Measurements from ENCODE around the gene SAMD14. TPM values are rescaled to one million over a fixed set of nuclear protein-coding genes. Genes with fewer than 3 reads are reported as not detected.
A peak's percentile ranks its signal among the peaks of the same experiment; 100 is the strongest.

The SAMD14 gene
- total and polyA plus RNA-seq, 2 of the 4 experiments (the other 2 are of a cell fraction) = 1.4 to 6.2 TPM

DNA sequence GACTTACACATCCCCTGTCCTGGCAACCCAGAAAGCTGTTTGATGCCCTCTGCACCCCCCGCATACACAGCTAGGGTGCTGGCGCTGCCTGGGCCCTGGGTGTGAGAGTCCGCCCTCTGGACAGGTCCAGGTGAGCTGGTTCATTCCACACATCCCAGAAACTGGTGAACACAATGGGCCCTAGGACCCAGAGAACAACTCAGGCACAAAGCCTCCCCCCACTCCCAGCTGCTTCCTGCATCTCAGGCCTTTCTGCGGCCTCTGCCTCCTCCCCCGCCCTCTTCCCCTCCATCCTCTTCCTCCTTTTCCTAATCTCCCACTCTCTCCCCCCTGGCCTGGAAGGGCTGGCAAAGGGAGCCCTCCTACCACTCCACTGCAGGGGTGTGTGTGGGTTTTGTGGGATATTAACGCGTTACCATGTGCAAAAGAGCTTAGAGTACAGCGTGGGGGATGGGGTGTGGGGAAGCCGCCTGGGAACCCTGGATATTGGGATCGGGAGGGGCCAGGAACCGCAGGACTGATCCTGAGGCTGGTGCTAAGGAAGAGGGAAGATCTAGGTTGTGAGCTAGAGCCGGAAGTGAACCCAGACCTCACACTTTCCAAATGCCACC, 22.1 kb upstream of the SAMD14 start:
- Histone ChIP-seq H2BK5ac (ENCODE audit: low read depth, low read length, poor library complexity, severe bottlenecking) (peak overlapping the region; percentile 96), H2BK15ac (ENCODE audit: low read depth, low read length) (peak overlapping the region; percentile 91), H3K27ac (ENCODE audit: insufficient read depth, low read length) (peak overlapping the region; percentile 99), H3K23ac (ENCODE audit: low read depth, low read length) (peak overlapping the region; percentile 99), H3K56ac (ENCODE audit: extremely low read depth, insufficient read depth, low read length) (peak overlapping the region; percentile 98), H3K4me1 (ENCODE audit: control insufficient read depth, insufficient read depth, low read length) (peaks cover 17% of the 10 kb centered on the region), H4K20me1 (ENCODE audit: insufficient read depth, low read length) (peaks cover 22% of the 10 kb centered on the region), H3K36me3 (ENCODE audit: control insufficient read depth, insufficient read depth, low read length) (no peaks in the 10 kb centered on the region), H3K18ac (ENCODE audit: low read depth, low read length) (peak overlapping the region; percentile 98), H4K91ac (ENCODE audit: insufficient read depth, low read depth, low read length) (peak overlapping the region; percentile 99), H2AK9ac (replicated peaks; ENCODE audit: low read depth, low read length, poor library complexity) (peak overlapping the region; percentile 97), H3K4me3 (ENCODE audit: insufficient read depth, low read depth, low read length) (peak overlapping the region; percentile 72), H3K4ac (ENCODE audit: low read depth, low read length) (peak overlapping the region; percentile 100), H2BK120ac (ENCODE audit: low read depth, low read length) (peak overlapping the region; percentile 98), H2BK20ac (ENCODE audit: low read depth, low read length) (peak overlapping the region; percentile 88), H3K79me1 (ENCODE audit: low read depth in 1 of 2, low read length in 2 of 2) (peaks cover 0 to 41% of the 10 kb centered on the region in 2 experiments; a peak in 2 of 4 replicates), H3K14ac (replicated peaks; ENCODE audit: low read depth, low read length) (peak overlapping the region; percentile 99), H3K9me1 (ENCODE audit: insufficient read depth, low read length) (peaks cover 4% of the 10 kb centered on the region; the same call in 1 of the 2 replicates), H4K5ac (ENCODE audit: low read depth, low read length) (peak overlapping the region; percentile 100), H3K9me3 (ENCODE audit: control insufficient read depth, insufficient read depth, low read length) (no peaks in the 10 kb centered on the region), H4K8ac (ENCODE audit: low read depth in 2 of 2, low read length in 2 of 2) (peak overlapping the region; percentile 96 to 100), H3K27me3 (ENCODE audit: control insufficient read depth, insufficient read depth, low read length) (no peaks in the 10 kb centered on the region), H3K9ac (ENCODE audit: low read depth, low read length) (peak overlapping the region; percentile 93), H2AK5ac (ENCODE audit: low read depth, low read length) (peak overlapping the region; percentile 99), H2AFZ (replicated peaks; ENCODE audit: low read length, poor library complexity) (peak overlapping the region; percentile 98), H3K4me2 (ENCODE audit: low read depth, low read length) (peak overlapping the region; percentile 98)
- in situ Hi-C loops (cut with MboI; ENCODE audit: low sequenced_read_pairs) (no loop called here), intact Hi-C loops (cut with micrococcal nuclease) (loop anchor here (1.0 kb wide), 1 partner anchor 37 kb away; no protein-coding TSS in a partner anchor), dilution Hi-C loops (cut with HindIII; ENCODE audit: low sequenced_read_pairs, unreplicated experiment) (no loop called here)
- DNase-seq (peak; percentile 87), ATAC-seq (ENCODE audit: low read depth) (peak; percentile 63)
- BruUV-seq (replicated peaks) = no TSS peak
- TF ChIP-seq POLR2A (IDR thresholded peaks at IDR 0.05; ENCODE audit: low read depth, low read length) (peak; percentile 7; the same call in 1 of the 2 replicates), MAZ (IDR thresholded peaks at IDR 0.05; ENCODE audit: borderline replicate concordance, low read depth, low read length) (peak; percentile 92), CTCF (conservative IDR thresholded peaks at IDR 0.05; ENCODE audit: low read depth, low read length) (0 out of 2 replicates have a peak, but pooled peaks have one; percentile 9), SMC3 (IDR thresholded peaks at IDR 0.05; ENCODE audit: low read depth, low read length) (no peak)
- CTCF ChIA-PET = interaction anchor here (0.8 to 1.2 kb wide), 3 partner anchors 10 to 210 kb away, joined by 3 to 4 read pairs (median 3); no protein-coding TSS in a partner anchor
- WGBS, 2 experiments (ENCODE audit: extremely low coverage in 2 of 2, insufficient read length in 1 of 2) = no CpG with 5 or more reads among the region's 12 CpGs
- POLR2A ChIA-PET (ENCODE audit: unreplicated experiment) = interaction anchor here (0.5 to 1.0 kb wide), 4 partner anchors 23 to 102 kb away, joined by 3 to 9 read pairs (median 4); partner anchors contain the start of gene SAMD14
